ENCODE measurements around the gene KRT75. TPM values are rescaled to one million over a fixed set of nuclear protein-coding genes. Genes with fewer than 3 reads are reported as not detected.

Gene KRT75
- total RNA-seq, 2 experiments from 2014 or later, result not detected

- H3K4me3 Mint-ChIP-seq, result no peak overlapping the region
- no peak overlapping the region for H3K27ac Mint-ChIP-seq
- no peaks in the 10 kb centered on the region for H3K9me3 Mint-ChIP-seq
- no peaks in the 10 kb centered on the region for H3K36me3 Mint-ChIP-seq (ENCODE audit: low read depth)
- ChIA-PET POLR2A (no interaction called here), CTCF (interaction anchor here (1.0 kb wide), 1 partner anchor 9 kb away, joined by 3 read pairs; no protein-coding TSS in a partner anchor)
- peaks cover 3% of the 10 kb centered on the region for H3K27me3 Mint-ChIP-seq
- no peak for DNase-seq
- H3K4me1 Mint-ChIP-seq, result no peaks in the 10 kb centered on the region
Measured at GRCh38 chr12:52403561-52403960, 30.6 kb downstream of the KRT75 start.

GRCh38 chr12:52402873-52403540 is 31.2 kb downstream of the KRT75 start:
- Mint-ChIP-seq H3K27me3 (peaks cover 3% of the 10 kb centered on the region), H3K27ac (no peak overlapping the region), H3K4me1 (no peaks in the 10 kb centered on the region), H3K36me3 (ENCODE audit: low read depth) (no peaks in the 10 kb centered on the region), H3K9me3 (no peaks in the 10 kb centered on the region), H3K4me3 (no peak overlapping the region)
- ChIA-PET POLR2A (no interaction called here), CTCF (no interaction called here)
- no peak for DNase-seq

- no peak overlapping the region for H3K4me3 Mint-ChIP-seq
- no peaks in the 10 kb centered on the region for H3K36me3 Mint-ChIP-seq (ENCODE audit: low read depth)
- peaks cover 3% of the 10 kb centered on the region for H3K27me3 Mint-ChIP-seq
- no peaks in the 10 kb centered on the region for H3K4me1 Mint-ChIP-seq
- no peak for DNase-seq
- POLR2A ChIA-PET, result no interaction called here
- no peaks in the 10 kb centered on the region for H3K9me3 Mint-ChIP-seq
- CTCF ChIA-PET, result interaction anchor here (1.6 kb wide), 1 partner anchor 21 kb away, joined by 4 read pairs; no protein-coding TSS in a partner anchor
- H3K27ac Mint-ChIP-seq, result no peak overlapping the region
Measured at GRCh38 chr12:52402377-52402776, 31.8 kb downstream of the KRT75 start.

- H3K27ac Mint-ChIP-seq, result no peak overlapping the region
- no peak for DNase-seq
- H3K36me3 Mint-ChIP-seq (ENCODE audit: low read depth), result no peaks in the 10 kb centered on the region
- ChIA-PET POLR2A (no interaction called here), CTCF (interaction anchor here (1.6 kb wide), 1 partner anchor 20 kb away, joined by 4 read pairs; no protein-coding TSS in a partner anchor)
- H3K4me1 Mint-ChIP-seq, result no peaks in the 10 kb centered on the region
- no peak overlapping the region for H3K4me3 Mint-ChIP-seq
- H3K9me3 Mint-ChIP-seq, result no peaks in the 10 kb centered on the region
- peaks cover 3% of the 10 kb centered on the region for H3K27me3 Mint-ChIP-seq
Measured at GRCh38 chr12:52401926-52402325, 32.2 kb downstream of the KRT75 start.

GRCh38 chr12:52401526-52401925 is 32.6 kb downstream of the KRT75 start:
- H3K36me3 Mint-ChIP-seq (ENCODE audit: low read depth), result no peaks in the 10 kb centered on the region
- no peaks in the 10 kb centered on the region for H3K9me3 Mint-ChIP-seq
- POLR2A ChIA-PET, result no interaction called here
- no peak overlapping the region for H3K27ac Mint-ChIP-seq
- H3K4me3 Mint-ChIP-seq, result no peak overlapping the region
- no peak for DNase-seq
- CTCF ChIA-PET, result interaction anchor here (1.6 kb wide), 1 partner anchor 20 kb away, joined by 4 read pairs; no protein-coding TSS in a partner anchor
- H3K4me1 Mint-ChIP-seq, result no peaks in the 10 kb centered on the region
- peaks cover 3% of the 10 kb centered on the region for H3K27me3 Mint-ChIP-seq

- no peak for DNase-seq
- no peaks in the 10 kb centered on the region for H3K9me3 Mint-ChIP-seq
- H3K27ac Mint-ChIP-seq, result no peak overlapping the region
- ChIA-PET POLR2A (no interaction called here), CTCF (interaction anchor here (1.6 kb wide), 1 partner anchor 19 kb away, joined by 4 read pairs; no protein-coding TSS in a partner anchor)
- H3K27me3 Mint-ChIP-seq, result peaks cover 3% of the 10 kb centered on the region
- H3K4me3 Mint-ChIP-seq, result no peak overlapping the region
- H3K4me1 Mint-ChIP-seq, result no peaks in the 10 kb centered on the region
- H3K36me3 Mint-ChIP-seq (ENCODE audit: low read depth), result no peaks in the 10 kb centered on the region
Measured at GRCh38 chr12:52400906-52401305, 33.3 kb downstream of the KRT75 start.

- H3K27me3 Mint-ChIP-seq, result peaks cover 3% of the 10 kb centered on the region
- H3K9me3 Mint-ChIP-seq, result no peaks in the 10 kb centered on the region
- no peaks in the 10 kb centered on the region for H3K4me1 Mint-ChIP-seq
- POLR2A ChIA-PET, result no interaction called here
- CTCF ChIA-PET, result no interaction called here
- no peak overlapping the region for H3K4me3 Mint-ChIP-seq
- DNase-seq, result no peak
- no peaks in the 10 kb centered on the region for H3K36me3 Mint-ChIP-seq (ENCODE audit: low read depth)
- no peak overlapping the region for H3K27ac Mint-ChIP-seq
Measured at GRCh38 chr12:52399756-52400155, 34.4 kb downstream of the KRT75 start.

- no peaks in the 10 kb centered on the region for H3K4me1 Mint-ChIP-seq
- POLR2A ChIA-PET, result no interaction called here
- no peak overlapping the region for H3K27ac Mint-ChIP-seq
- peaks cover 3% of the 10 kb centered on the region for H3K27me3 Mint-ChIP-seq
- no peak for DNase-seq
- H3K36me3 Mint-ChIP-seq (ENCODE audit: low read depth), result no peaks in the 10 kb centered on the region
- no peak overlapping the region for H3K4me3 Mint-ChIP-seq
- CTCF ChIA-PET, result interaction anchor here (0.7 to 1.3 kb wide), 4 partner anchors 26 to 475 kb away, joined by 3 to 4 read pairs (median 4); no protein-coding TSS in a partner anchor
- H3K9me3 Mint-ChIP-seq, result no peaks in the 10 kb centered on the region
Measured at GRCh38 chr12:52398176-52398575, 36.0 kb downstream of the KRT75 start.

- no peak for DNase-seq
- H3K27ac Mint-ChIP-seq, result no peak overlapping the region
- H3K27me3 Mint-ChIP-seq, result peaks cover 3% of the 10 kb centered on the region
- ChIA-PET POLR2A (no interaction called here), CTCF (no interaction called here)
- no peaks in the 10 kb centered on the region for H3K9me3 Mint-ChIP-seq
- no peak overlapping the region for H3K4me3 Mint-ChIP-seq
- no peaks in the 10 kb centered on the region for H3K36me3 Mint-ChIP-seq (ENCODE audit: low read depth)
- no peaks in the 10 kb centered on the region for H3K4me1 Mint-ChIP-seq
Measured at GRCh38 chr12:52396656-52397055, 37.5 kb downstream of the KRT75 start.

GRCh38 chr12:52395761-52396434 is 38.3 kb downstream of the KRT75 start:
- no peak for DNase-seq
- no peaks in the 10 kb centered on the region for H3K4me1 Mint-ChIP-seq
- CTCF ChIA-PET, result interaction anchor here (0.6 kb wide), 1 partner anchor 349 kb away, joined by 5 read pairs; no protein-coding TSS in a partner anchor
- H3K36me3 Mint-ChIP-seq (ENCODE audit: low read depth), result no peaks in the 10 kb centered on the region
- H3K27ac Mint-ChIP-seq, result no peak overlapping the region
- POLR2A ChIA-PET, result no interaction called here
- no peaks in the 10 kb centered on the region for H3K9me3 Mint-ChIP-seq
- H3K4me3 Mint-ChIP-seq, result no peak overlapping the region
- H3K27me3 Mint-ChIP-seq, result peaks cover 3% of the 10 kb centered on the region

GRCh38 chr12:52394836-52395405 is 39.2 kb downstream of the KRT75 start:
- DNase-seq, result no peak
- CTCF ChIA-PET, result interaction anchor here (0.6 to 1.0 kb wide), 3 partner anchors 9 to 350 kb away, joined by 3 to 5 read pairs (median 3); no protein-coding TSS in a partner anchor
- no peaks in the 10 kb centered on the region for H3K36me3 Mint-ChIP-seq (ENCODE audit: low read depth)

GRCh38 chr12:52392465-52393007 is 41.6 kb downstream of the KRT75 start:
- CTCF ChIA-PET, result interaction anchor here (1.1 kb wide), 1 partner anchor 167 kb away, joined by 4 read pairs; no protein-coding TSS in a partner anchor

More at GRCh38 chr12:52394836-52395405, 39.2 kb downstream of the KRT75 start:
- Mint-ChIP-seq H3K27ac (no peak overlapping the region), H3K27me3 (peaks cover 3% of the 10 kb centered on the region), H3K4me1 (no peaks in the 10 kb centered on the region), H3K4me3 (no peak overlapping the region), H3K9me3 (no peaks in the 10 kb centered on the region)
- POLR2A ChIA-PET, result no interaction called here

GRCh38 chr12:52391618-52392002 is 42.6 kb downstream of the KRT75 start:
- POLR2A ChIA-PET, result no interaction called here
- H3K4me1 Mint-ChIP-seq, result no peaks in the 10 kb centered on the region
- CTCF ChIA-PET, result interaction anchor here (0.7 to 1.1 kb wide), 2 partner anchors 19 to 168 kb away, joined by 3 to 4 read pairs; no protein-coding TSS in a partner anchor
- H3K4me3 Mint-ChIP-seq, result no peak overlapping the region
- no peaks in the 10 kb centered on the region for H3K27me3 Mint-ChIP-seq
- no peak overlapping the region for H3K27ac Mint-ChIP-seq
- no peak for DNase-seq
- H3K9me3 Mint-ChIP-seq, result no peaks in the 10 kb centered on the region
- no peaks in the 10 kb centered on the region for H3K36me3 Mint-ChIP-seq (ENCODE audit: low read depth)

More at GRCh38 chr12:52392465-52393007, 41.6 kb downstream of the KRT75 start:
- no peaks in the 10 kb centered on the region for H3K36me3 Mint-ChIP-seq (ENCODE audit: low read depth)
- H3K4me1 Mint-ChIP-seq, result no peaks in the 10 kb centered on the region
- no peak overlapping the region for H3K27ac Mint-ChIP-seq
- DNase-seq, result no peak
- no peaks in the 10 kb centered on the region for H3K9me3 Mint-ChIP-seq
- POLR2A ChIA-PET, result no interaction called here
- no peaks in the 10 kb centered on the region for H3K27me3 Mint-ChIP-seq
- no peak overlapping the region for H3K4me3 Mint-ChIP-seq
